Vagina (tissue), 2 donors: ENCODE data around the gene WBP2.

ENCODE experiments used
- POLR2A ChIP-seq, 2 donors: fragments of 450-650 bp; IDR thresholded peaks; one replicate each; pipeline ENCODE4 v1.6.1; 2017; ENCODE audit warnings: antibody characterized with exemption in 2 of 2, mild to moderate bottlenecking in 2 of 2, moderate library complexity in 2 of 2
- POLR2AphosphoS5 ChIP-seq, 2 donors: sonication (generic); formaldehyde crosslinking; IDR thresholded peaks; one replicate each; pipeline ENCODE4 v1.9.0; 2017; ENCODE audit warnings: antibody characterized with exemption in 2 of 2, mild to moderate bottlenecking in 2 of 2, low read depth in 1 of 2; ENCODE audit not compliant: insufficient read depth in 1 of 2
- TF ChIP-seq, protein P1 (sequence below), 3 experiments: fragments of 450-650 bp in 2 of 3; fragments of 200-600 bp in 1 of 3; sonication (generic) in 1 of 3; IDR thresholded peaks; one replicate each; pipeline ENCODE4 v1.5.1; 2017 to 2019; ENCODE audit warnings: antibody characterized with exemption in 3 of 3, mild to moderate bottlenecking in 2 of 3, moderate library complexity in 2 of 3

DNA sequence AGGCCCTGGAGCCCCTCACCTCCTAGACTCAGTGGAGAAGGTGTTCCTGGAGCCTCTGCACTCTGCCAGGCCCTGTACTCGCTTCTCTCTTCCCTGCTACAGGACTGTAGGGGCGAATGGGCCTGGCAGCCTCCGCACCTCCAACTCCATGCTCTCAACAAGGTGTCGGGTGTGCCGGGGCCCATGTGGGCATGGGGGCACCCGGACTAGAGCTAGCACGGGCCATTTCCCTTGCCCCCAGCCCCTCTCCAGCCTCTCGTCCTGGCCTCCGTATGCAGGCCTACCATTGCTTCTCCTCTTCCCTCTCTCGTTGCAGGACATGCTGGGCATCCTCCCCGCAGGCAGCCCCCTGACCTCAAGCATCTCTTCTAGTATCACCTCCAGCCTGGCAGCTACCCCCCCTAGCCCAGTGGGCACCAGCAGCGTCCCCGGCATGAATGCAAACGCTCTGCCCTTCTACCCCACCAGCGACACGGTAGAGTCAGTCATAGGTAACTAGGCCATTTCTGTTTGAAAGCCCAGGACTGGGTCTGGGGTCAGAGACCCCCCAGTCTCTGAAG is 36.7 kb downstream of the WBP2 start:
- TF ChIP-seq, protein P1, sequence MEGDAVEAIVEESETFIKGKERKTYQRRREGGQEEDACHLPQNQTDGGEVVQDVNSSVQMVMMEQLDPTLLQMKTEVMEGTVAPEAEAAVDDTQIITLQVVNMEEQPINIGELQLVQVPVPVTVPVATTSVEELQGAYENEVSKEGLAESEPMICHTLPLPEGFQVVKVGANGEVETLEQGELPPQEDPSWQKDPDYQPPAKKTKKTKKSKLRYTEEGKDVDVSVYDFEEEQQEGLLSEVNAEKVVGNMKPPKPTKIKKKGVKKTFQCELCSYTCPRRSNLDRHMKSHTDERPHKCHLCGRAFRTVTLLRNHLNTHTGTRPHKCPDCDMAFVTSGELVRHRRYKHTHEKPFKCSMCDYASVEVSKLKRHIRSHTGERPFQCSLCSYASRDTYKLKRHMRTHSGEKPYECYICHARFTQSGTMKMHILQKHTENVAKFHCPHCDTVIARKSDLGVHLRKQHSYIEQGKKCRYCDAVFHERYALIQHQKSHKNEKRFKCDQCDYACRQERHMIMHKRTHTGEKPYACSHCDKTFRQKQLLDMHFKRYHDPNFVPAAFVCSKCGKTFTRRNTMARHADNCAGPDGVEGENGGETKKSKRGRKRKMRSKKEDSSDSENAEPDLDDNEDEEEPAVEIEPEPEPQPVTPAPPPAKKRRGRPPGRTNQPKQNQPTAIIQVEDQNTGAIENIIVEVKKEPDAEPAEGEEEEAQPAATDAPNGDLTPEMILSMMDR (IDR thresholded peaks at IDR 0.05), result no peak
- TF ChIP-seq POLR2A (IDR thresholded peaks at IDR 0.05), result no peak
- no peak for TF ChIP-seq POLR2AphosphoS5 (IDR thresholded peaks at IDR 0.05; ENCODE audit: insufficient read depth in 1 of 2, low read depth in 1 of 2)
